GM18909 (cell line): ENCODE results near the gene FAM76A.
"Not testable (repeated sequence)": the region's sequence is repeated elsewhere in the genome, so short reads cannot be mapped to it uniquely, and the experiment has no call there.

Experiments used
- ATAC-seq: cut with Tn5 transposase; IDR thresholded peaks from one replicate; pipeline ENCODE4 v1.9.1; 2021; ENCODE audit warnings: mild to moderate bottlenecking; ENCODE audit not compliant: unreplicated experiment, poor library complexity

FAM76A gene

GRCh38 chr1:27773826-27774445, 48.2 kb downstream of the FAM76A start:
- ATAC-seq: no peak

- no peak for ATAC-seq
Measured at GRCh38 chr1:27774654-27775053, 48.9 kb downstream of the FAM76A start.

GRCh38 chr1:27775336-27775735, 49.6 kb downstream of the FAM76A start:
- not testable (repeated sequence) for ATAC-seq

GRCh38 chr1:27776276-27776675, 50.5 kb downstream of the FAM76A start:
- not testable (repeated sequence) for ATAC-seq

- no peak for ATAC-seq
Measured at GRCh38 chr1:27778056-27778455, 52.3 kb downstream of the FAM76A start.

- no peak for ATAC-seq
Measured at GRCh38 chr1:27779122-27779521, 53.4 kb downstream of the FAM76A start.

GRCh38 chr1:27782950-27783349, 57.2 kb downstream of the FAM76A start:
- ATAC-seq: no peak

- ATAC-seq: no peak
Measured at GRCh38 chr1:27784700-27785099, 58.9 kb downstream of the FAM76A start.

GRCh38 chr1:27785781-27786455, 60.2 kb downstream of the FAM76A start:
- ATAC-seq: no peak

GRCh38 chr1:27787895-27788294, 62.1 kb downstream of the FAM76A start:
- no peak for ATAC-seq

GRCh38 chr1:27789540-27790041, 63.8 kb downstream of the FAM76A start:
- ATAC-seq: no peak

- ATAC-seq: not testable (repeated sequence)
Measured at GRCh38 chr1:27790270-27790669, 64.5 kb downstream of the FAM76A start.

- no peak for ATAC-seq
Measured at GRCh38 chr1:27795601-27796000, 69.8 kb downstream of the FAM76A start.

- no peak for ATAC-seq
Measured at GRCh38 chr1:27804791-27805190, 79.0 kb downstream of the FAM76A start.

- ATAC-seq: no peak
Measured at GRCh38 chr1:27806758-27807157, 81.0 kb downstream of the FAM76A start.

GRCh38 chr1:27807385-27807784, 81.6 kb downstream of the FAM76A start:
- no peak for ATAC-seq

- ATAC-seq: not testable (repeated sequence)
Measured at GRCh38 chr1:27808131-27808530, 82.4 kb downstream of the FAM76A start.

- no peak for ATAC-seq
Measured at GRCh38 chr1:27809883-27810282, 84.1 kb downstream of the FAM76A start.

GRCh38 chr1:27811741-27812500, 86.2 kb downstream of the FAM76A start:
- ATAC-seq: no peak
